ENCODE data around the gene DTNB.

GRCh38 chr2:25438793-25439192, 234.6 kb downstream of the DTNB start:
- TF ChIP-seq TAF1 (IDR thresholded peaks at IDR 0.05; ENCODE audit: borderline replicate concordance, low read depth, low read length) (no peak), PBX3 (IDR thresholded peaks at IDR 0.05) (no peak), EP300 (IDR thresholded peaks at IDR 0.05; ENCODE audit: borderline replicate concordance in 1 of 2, low read depth in 1 of 2, low read length in 1 of 2) (no peak), FOXM1 (IDR thresholded peaks at IDR 0.05; ENCODE audit: low read depth) (no peak), TEAD4 (IDR thresholded peaks at IDR 0.05; ENCODE audit: borderline replicate concordance, insufficient read depth) (no peak), SMC3 (IDR thresholded peaks at IDR 0.05; ENCODE audit: low read depth, low read length) (no peak), CTCF (IDR thresholded peaks at IDR 0.05) (no peak), POLR2AphosphoS5 (IDR thresholded peaks at IDR 0.05; ENCODE audit: low read depth, low read length) (no peak), RFX5 (IDR thresholded peaks at IDR 0.05; ENCODE audit: low read length) (no peak), YY1 (IDR thresholded peaks at IDR 0.05; ENCODE audit: low read depth) (no peak), RAD21 (IDR thresholded peaks at IDR 0.05; ENCODE audit: low read length) (no peak), JUND (IDR thresholded peaks at IDR 0.05) (no peak), MEF2A (IDR thresholded peaks at IDR 0.05; ENCODE audit: borderline replicate concordance, low read depth) (no peak)
- TF ChIP-seq, protein P1, sequence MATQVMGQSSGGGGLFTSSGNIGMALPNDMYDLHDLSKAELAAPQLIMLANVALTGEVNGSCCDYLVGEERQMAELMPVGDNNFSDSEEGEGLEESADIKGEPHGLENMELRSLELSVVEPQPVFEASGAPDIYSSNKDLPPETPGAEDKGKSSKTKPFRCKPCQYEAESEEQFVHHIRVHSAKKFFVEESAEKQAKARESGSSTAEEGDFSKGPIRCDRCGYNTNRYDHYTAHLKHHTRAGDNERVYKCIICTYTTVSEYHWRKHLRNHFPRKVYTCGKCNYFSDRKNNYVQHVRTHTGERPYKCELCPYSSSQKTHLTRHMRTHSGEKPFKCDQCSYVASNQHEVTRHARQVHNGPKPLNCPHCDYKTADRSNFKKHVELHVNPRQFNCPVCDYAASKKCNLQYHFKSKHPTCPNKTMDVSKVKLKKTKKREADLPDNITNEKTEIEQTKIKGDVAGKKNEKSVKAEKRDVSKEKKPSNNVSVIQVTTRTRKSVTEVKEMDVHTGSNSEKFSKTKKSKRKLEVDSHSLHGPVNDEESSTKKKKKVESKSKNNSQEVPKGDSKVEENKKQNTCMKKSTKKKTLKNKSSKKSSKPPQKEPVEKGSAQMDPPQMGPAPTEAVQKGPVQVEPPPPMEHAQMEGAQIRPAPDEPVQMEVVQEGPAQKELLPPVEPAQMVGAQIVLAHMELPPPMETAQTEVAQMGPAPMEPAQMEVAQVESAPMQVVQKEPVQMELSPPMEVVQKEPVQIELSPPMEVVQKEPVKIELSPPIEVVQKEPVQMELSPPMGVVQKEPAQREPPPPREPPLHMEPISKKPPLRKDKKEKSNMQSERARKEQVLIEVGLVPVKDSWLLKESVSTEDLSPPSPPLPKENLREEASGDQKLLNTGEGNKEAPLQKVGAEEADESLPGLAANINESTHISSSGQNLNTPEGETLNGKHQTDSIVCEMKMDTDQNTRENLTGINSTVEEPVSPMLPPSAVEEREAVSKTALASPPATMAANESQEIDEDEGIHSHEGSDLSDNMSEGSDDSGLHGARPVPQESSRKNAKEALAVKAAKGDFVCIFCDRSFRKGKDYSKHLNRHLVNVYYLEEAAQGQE (IDR thresholded peaks at IDR 0.05; ENCODE audit: low read depth, low read length), result no peak

Data from SK-N-SH (cell line).